ENCODE measurements around the gene RBBP8NL.
A peak's percentile ranks its signal among the peaks of the same experiment; 100 is the strongest.

The RBBP8NL gene

GRCh38 chr20:62372042-62372993 is 55.0 kb downstream of the RBBP8NL start:
- Histone ChIP-seq H3K4me3 (ENCODE audit: low read depth, low read length) (no peak overlapping the region), H3K27me3 (ENCODE audit: insufficient read depth, low read depth, severe bottlenecking) (no peaks in the 10 kb centered on the region), H3K9me3 (ENCODE audit: severe bottlenecking) (peaks cover 3% of the 10 kb centered on the region), H3K27ac (no peak overlapping the region), H3K36me3 (no peaks in the 10 kb centered on the region)
- no peak for DNase-seq
- TF ChIP-seq, protein P1, sequence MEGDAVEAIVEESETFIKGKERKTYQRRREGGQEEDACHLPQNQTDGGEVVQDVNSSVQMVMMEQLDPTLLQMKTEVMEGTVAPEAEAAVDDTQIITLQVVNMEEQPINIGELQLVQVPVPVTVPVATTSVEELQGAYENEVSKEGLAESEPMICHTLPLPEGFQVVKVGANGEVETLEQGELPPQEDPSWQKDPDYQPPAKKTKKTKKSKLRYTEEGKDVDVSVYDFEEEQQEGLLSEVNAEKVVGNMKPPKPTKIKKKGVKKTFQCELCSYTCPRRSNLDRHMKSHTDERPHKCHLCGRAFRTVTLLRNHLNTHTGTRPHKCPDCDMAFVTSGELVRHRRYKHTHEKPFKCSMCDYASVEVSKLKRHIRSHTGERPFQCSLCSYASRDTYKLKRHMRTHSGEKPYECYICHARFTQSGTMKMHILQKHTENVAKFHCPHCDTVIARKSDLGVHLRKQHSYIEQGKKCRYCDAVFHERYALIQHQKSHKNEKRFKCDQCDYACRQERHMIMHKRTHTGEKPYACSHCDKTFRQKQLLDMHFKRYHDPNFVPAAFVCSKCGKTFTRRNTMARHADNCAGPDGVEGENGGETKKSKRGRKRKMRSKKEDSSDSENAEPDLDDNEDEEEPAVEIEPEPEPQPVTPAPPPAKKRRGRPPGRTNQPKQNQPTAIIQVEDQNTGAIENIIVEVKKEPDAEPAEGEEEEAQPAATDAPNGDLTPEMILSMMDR (IDR thresholded peaks at IDR 0.05; ENCODE audit: low read depth, low read length): no peak

GRCh38 chr20:62371588-62372041 is 55.7 kb downstream of the RBBP8NL start:
- Histone ChIP-seq H3K27ac (no peak overlapping the region), H3K9me3 (ENCODE audit: severe bottlenecking) (peaks cover 3% of the 10 kb centered on the region), H3K27me3 (ENCODE audit: insufficient read depth, low read depth, severe bottlenecking) (no peaks in the 10 kb centered on the region), H3K4me3 (ENCODE audit: low read depth, low read length) (no peak overlapping the region), H3K36me3 (no peaks in the 10 kb centered on the region)
- TF ChIP-seq, protein P1 (IDR thresholded peaks at IDR 0.05; ENCODE audit: low read depth, low read length): no peak
- no peak for DNase-seq

DNA sequence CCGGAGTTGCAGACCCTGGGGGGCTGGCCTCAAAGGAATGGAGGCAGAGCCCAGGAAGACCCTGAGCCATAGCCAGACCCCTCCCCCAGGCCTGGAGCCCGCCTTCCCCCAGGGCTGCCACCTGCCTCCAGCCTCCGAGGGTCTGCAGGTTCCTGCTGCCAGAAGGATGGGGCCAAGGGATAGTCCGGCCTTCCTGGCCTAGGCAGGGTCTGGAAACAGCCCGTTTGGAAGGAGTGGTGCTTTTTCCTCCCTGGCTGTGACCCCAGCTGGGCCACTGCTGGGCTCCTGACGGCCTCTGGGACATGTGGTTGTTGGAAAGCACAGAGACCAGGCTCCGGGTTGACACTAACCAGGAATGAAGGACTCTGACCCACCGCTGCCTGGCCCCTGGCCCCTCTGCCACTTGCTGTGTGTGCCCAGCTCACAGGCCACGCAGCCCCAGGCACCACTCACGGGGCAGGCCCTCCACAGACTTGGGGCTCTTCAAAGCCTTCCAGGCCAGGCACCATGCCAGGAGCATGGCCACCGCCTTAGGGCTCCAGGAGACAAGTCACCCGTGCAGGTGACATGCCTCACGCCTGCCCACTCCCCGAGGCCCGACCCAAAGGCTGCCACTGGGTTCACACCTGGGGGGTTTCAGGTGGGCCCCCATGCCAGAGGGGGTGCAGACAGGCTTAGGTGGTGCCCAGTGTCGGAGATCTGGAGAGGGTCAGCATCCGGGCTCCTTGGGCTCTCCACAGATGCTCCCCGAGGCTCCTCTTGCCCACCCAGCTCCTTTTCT is 56.3 kb downstream of the RBBP8NL start:
- DNase-seq: no peak
- Histone ChIP-seq H3K9me3 (ENCODE audit: severe bottlenecking) (peaks cover 3% of the 10 kb centered on the region), H3K27me3 (ENCODE audit: insufficient read depth, low read depth, severe bottlenecking) (no peaks in the 10 kb centered on the region), H3K36me3 (no peaks in the 10 kb centered on the region), H3K4me3 (ENCODE audit: low read depth, low read length) (no peak overlapping the region), H3K27ac (peak overlapping the region; percentile 92)
- TF ChIP-seq, protein P1 (IDR thresholded peaks at IDR 0.05; ENCODE audit: low read depth, low read length): no peak

DNA sequence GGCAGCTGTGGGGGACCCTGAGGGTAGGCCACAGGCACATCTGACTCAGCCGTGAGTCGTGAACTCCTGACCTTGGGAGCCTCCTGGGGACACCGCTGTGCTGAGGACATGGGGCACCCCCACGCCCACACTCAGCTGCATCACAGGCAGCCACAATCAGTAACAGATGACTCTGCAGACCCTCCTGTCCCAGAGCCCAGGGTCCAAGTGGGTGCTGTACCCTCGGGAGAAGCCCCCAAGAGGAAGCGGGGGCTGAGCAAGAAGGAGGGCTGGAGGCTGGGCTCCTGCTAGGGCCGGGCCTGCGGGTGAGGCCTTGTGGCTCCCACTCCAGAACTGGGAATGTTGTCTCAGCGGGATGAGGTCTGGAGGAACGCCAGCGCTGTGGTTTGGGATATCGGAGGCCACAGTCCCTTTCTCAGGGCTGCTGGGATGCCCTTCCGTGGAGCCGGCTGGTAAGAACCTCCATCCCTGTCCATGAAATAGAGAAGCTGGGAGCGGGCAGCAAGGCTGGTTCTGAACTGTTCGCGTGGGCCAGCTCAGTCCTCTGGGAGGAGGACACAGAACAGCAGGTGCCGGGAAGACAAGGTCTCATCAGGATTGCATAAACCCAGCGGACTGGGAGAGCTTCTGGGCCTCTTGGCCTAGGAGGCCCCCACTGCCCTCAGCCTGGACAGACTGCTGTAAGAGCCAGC is 57.1 kb downstream of the RBBP8NL start:
- Histone ChIP-seq H3K4me3 (ENCODE audit: low read depth, low read length) (no peak overlapping the region), H3K27me3 (ENCODE audit: insufficient read depth, low read depth, severe bottlenecking) (no peaks in the 10 kb centered on the region), H3K27ac (peak overlapping the region; percentile 92), H3K9me3 (ENCODE audit: severe bottlenecking) (peaks cover 3% of the 10 kb centered on the region), H3K36me3 (no peaks in the 10 kb centered on the region; the same call in 1 of the 2 replicates)
- DNase-seq: no peak
- TF ChIP-seq, protein P1 (IDR thresholded peaks at IDR 0.05; ENCODE audit: low read depth, low read length): no peak

- Histone ChIP-seq H3K36me3 (no peaks in the 10 kb centered on the region; the same call in 1 of the 2 replicates), H3K4me3 (ENCODE audit: low read depth, low read length) (no peak overlapping the region), H3K27me3 (ENCODE audit: insufficient read depth, low read depth, severe bottlenecking) (no peaks in the 10 kb centered on the region), H3K9me3 (ENCODE audit: severe bottlenecking) (peaks cover 3% of the 10 kb centered on the region), H3K27ac (peak overlapping the region; percentile 92)
- TF ChIP-seq, protein P1 (IDR thresholded peaks at IDR 0.05; ENCODE audit: low read depth, low read length): no peak
- DNase-seq: no peak
Measured at GRCh38 chr20:62369815-62370114, 57.6 kb downstream of the RBBP8NL start.
